GM12891 (cell line): ENCODE data around the gene WDFY3.

Experiments used
- POLR2A ChIP-seq: IDR thresholded peaks from 2 replicates; pipeline ENCODE4 v1.6.1; 2011; ENCODE audit warnings: low read depth, low read length, control low read depth
- POLR2AphosphoS5 ChIP-seq: IDR thresholded peaks from 2 replicates; pipeline ENCODE4 v1.6.1; 2011; ENCODE audit warnings: low read depth, low read length, control low read depth
- POU2F2 ChIP-seq: IDR thresholded peaks from 2 replicates; pipeline ENCODE4 v1.6.1; 2011; ENCODE audit warnings: low read depth, mild to moderate bottlenecking, control low read depth, low read length, moderate library complexity
- SPI1 ChIP-seq: IDR thresholded peaks from 2 replicates; pipeline ENCODE4 v1.6.1; 2011; ENCODE audit warnings: low read depth, low read length, control low read depth
- TAF1 ChIP-seq: IDR thresholded peaks from 2 replicates; pipeline ENCODE4 v1.6.1; 2011; ENCODE audit warnings: low read depth, low read length, control low read depth

DNA sequence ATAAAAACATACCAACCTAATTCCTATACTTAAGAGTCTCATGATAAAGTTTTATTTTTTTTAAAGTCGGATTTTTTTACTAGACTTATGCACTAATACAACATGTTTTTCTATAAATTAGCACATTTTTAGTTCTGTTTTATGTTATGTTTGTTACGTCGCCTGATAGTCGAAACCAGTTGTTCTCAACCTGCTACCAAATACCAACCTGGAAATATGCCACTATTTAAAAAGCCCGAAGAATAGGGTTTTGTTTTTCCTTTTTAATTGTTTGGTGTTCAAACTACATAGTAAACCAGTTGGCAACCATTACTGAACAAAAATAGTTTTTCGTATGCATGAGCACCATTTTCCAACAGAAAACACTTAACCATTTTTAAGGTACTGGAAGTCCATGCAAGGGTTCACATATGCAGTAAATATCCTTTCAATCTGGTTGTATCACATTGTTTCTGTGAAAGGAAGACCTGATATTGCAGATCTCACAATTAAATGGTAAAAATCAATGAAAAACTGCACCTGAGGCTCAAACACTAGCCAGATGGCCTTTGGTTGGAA, 1.4 kb downstream of the WDFY3 start:
- TF ChIP-seq POLR2AphosphoS5 (no peak), POLR2A (no peak), POU2F2 (no peak), TAF1 (no peak), SPI1 (no peak)
